Left renal pelvis (tissue), 4 donors: ENCODE measurements around the gene NHSL1. TPM values are rescaled to one million over a fixed set of nuclear protein-coding genes. Genes with fewer than 3 reads are reported as not detected.
"Not testable (repeated sequence)": the region's sequence is repeated elsewhere in the genome, so short reads cannot be mapped to it uniquely, and the experiment has no call there.

ENCODE experiments used
- DNase-seq, 4 donors: peaks; one replicate each; pipeline ENCODE4 v3.0.0-alpha.2; 2013; ENCODE audit warnings: low read depth in 4 of 4, low spot score in 3 of 4
- polyA plus RNA-seq, 4 donors: library from polyadenylated mRNA; unstranded; fragments of 120-200 nt; gene quantifications; one replicate each; pipeline ENCODE4 v1.2.1, GENCODE V29; 2013; ENCODE audit not compliant: insufficient read length in 4 of 4

Gene NHSL1
- polyA plus RNA-seq, 4 donors = 8.3 to 15.6 (median 12.2) TPM

- DNase-seq = no peak
Measured at GRCh38 chr6:138430361-138431145, 68.7 kb downstream of the NHSL1 start.

- no peak for DNase-seq
Measured at GRCh38 chr6:138429761-138430160, 69.5 kb downstream of the NHSL1 start.

GRCh38 chr6:138428944-138429598 lies 70.2 kb downstream of the NHSL1 start:
- DNase-seq = peak in 2 of 4 donors; percentile 51 to 52

GRCh38 chr6:138427701-138428100 lies 71.6 kb downstream of the NHSL1 start:
- no peak for DNase-seq

- DNase-seq = no peak
Measured at GRCh38 chr6:138426500-138427123, 72.7 kb downstream of the NHSL1 start.

DNA sequence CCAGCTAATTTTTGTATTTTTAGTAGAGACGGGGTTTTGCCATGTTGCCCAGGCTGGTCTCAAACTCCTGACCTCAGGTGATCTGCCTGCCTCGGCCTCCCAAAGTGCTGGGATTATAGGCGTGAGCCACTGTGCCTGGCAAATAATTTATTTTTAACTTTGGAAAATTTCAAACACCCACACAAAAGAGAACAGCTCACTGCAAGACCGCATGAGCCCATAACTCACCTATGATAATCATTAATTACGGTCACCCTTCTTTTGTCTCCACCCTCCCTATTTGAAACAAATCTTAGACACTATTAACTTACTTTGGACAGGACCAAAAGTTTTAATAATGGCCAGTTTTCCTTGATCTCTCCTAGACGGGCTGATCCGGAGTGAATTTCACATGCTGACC lies 74.0 kb downstream of the NHSL1 start:
- not testable (repeated sequence) for DNase-seq

DNA sequence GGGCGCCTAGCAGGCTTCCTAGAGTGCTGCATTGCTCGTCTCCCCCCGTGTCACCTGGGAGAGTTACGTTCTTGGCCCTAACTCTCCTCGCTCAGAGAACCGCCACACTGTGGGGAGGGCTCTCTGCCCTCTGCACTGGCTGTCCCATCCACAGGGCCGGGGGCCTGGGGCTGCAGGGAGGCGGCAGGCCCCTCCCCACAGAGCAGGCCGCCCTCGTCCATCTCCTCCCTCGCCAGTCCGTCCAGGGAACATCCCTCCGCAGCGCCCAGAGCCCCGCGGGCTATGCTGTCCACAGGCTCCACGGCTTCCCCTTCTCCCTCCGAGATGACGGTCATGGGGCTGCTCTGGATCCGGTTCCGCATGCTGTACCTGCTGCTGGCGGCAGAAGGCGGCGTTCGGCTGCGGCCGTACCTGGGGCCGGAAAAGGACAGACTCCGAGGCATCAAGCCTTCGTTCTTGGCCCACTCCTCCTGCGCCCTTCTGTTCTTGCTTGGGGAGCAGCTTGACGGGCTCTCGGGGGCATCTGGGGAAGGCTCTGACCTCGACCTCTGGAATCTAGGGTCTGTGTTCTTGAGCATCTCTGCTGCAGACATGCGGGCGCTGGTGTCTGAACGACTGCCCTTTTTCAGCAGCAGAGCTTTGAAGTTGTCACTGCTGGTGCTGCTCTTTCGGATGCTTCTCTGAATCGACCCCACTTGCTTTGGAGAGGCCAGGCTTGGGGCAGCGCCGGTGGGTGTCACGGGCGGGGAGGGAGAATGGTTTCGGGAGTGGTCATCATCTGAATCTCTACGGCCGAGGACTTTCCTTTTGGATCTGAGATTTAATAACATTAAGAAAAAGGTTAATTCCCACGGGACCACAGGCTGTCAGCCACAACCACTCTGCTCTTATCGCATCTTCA lies 75.0 kb downstream of the NHSL1 start:
- DNase-seq = no peak

GRCh38 chr6:138422861-138423260 lies 76.4 kb downstream of the NHSL1 start:
- DNase-seq = no peak

DNA sequence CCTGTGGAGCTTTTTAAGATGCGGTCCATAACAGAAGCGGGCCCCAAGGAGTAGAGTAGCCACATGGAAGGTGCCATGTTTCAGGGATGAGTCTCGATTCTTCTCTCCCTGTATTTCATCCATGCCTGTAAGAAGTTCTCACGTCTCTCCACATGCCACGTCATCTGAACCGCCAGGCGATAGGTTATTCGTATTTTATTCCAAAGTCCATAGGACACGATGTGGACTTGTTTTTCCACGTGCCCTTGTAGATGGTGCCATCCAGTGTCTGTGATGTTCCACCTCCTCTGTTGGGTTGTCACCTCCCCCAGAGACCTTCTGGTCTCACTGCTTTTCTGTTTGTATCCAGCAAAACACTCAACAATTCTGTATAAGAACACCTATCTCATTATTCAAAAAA lies 77.7 kb downstream of the NHSL1 start:
- DNase-seq = no peak

- no peak for DNase-seq
Measured at GRCh38 chr6:138421089-138421488, 78.2 kb downstream of the NHSL1 start.

GRCh38 chr6:138420356-138420755 lies 78.9 kb downstream of the NHSL1 start:
- no peak for DNase-seq

- DNase-seq = no peak
Measured at GRCh38 chr6:138419766-138420165, 79.5 kb downstream of the NHSL1 start.

DNA sequence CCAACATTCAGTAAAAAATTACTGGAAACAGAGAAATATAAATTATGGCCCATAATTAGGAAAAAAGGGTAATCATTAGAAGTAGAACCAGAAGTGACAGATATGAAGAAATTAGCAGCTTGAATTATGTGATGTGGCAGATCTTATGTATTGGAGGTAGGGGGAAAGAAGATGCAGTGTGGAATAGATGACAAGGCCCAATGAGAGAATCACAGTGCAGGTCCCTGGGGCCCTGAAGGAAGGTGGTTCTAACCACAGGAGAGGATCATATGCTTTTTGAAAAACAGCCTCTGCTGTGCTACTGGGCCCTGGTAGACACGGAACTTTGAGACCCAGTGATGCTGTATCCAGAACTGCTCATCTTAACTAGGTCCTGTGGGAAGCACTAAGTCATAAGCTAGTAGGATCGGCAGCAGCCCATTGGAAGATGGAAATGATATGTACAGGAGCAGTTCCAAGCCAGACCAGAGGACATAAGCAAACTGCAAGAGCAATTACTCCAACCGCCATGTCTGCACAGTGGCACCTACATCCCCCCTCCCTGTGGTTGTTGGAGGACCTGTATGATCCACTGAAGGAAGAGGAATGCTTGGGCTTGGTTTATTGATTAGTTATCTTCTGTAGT lies 81.1 kb downstream of the NHSL1 start:
- no peak for DNase-seq

DNA sequence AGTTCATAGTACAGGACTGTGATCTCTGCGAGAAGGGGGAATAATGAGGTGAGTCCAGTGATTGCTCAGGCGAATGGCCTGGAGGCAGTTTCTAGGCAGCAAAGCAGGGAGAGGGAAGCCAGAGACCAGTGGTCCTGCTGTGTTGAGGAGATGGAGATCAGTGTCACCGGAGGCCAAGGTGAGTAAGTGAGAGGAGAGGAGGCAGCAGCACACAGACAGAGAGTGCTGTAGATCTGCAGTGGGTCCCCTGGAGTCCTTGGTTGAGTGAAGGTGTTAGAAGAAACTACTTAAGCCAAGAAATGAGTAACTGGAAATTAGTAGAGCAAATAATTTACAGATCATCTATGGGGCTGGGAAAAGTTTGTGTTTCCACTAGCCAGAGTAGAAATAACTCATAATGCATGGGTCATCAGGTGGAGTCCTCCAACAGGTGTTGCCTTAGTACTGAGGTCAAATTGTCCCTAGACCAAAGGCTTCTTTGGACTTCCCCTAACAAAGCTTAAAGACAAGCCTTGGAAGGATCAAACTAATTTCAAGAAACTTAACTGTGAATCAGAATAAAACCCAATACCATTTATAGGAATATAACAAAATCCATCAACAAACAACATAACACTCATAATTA lies 81.7 kb downstream of the NHSL1 start:
- DNase-seq = no peak

- DNase-seq = no peak
Measured at GRCh38 chr6:138416206-138416605, 83.1 kb downstream of the NHSL1 start.

GRCh38 chr6:138415125-138415524 lies 84.2 kb downstream of the NHSL1 start:
- no peak for DNase-seq

- DNase-seq = no peak
Measured at GRCh38 chr6:138410972-138411880, 88.1 kb downstream of the NHSL1 start.

DNA sequence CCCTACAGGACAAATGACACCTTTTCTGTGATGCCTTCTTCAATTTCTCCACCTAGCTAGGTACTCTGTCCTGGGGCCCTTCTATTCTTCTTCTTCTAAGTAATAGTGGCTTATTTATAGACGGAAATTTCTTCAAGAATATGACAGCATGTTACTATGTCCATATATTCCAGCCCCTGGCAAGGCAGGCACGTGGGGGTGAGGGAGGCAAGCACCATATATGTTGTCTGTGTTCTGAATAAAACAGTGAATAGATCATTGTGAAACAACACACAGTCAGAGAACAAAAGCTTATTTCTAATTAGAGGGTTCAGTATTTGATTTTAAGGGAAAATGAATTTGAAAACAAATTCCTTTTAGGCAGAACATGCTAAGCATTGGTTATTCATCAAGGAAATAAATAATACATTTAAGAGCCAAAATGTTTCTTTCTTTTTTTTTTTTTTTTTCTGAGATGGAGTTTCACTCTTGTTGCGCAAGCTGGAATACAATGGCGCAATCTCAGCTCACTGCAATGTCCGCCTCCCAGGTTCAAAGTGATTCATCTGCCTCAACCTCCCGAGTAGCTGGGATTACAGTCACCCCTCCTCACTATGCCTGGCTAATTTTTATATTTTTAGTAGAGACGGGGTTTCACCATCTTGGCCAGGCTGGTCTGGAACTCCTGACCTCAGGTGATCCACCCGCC lies 89.1 kb downstream of the NHSL1 start:
- DNase-seq = no peak
